Ishikawa (cell line): ENCODE data around the gene KRTAP12-2.
A peak's percentile ranks its signal among the peaks of the same experiment; 100 is the strongest.

Experiments used
- CEBPB ChIP-seq: IDR thresholded peaks from 2 replicates; pipeline ENCODE4 v1.6.1; 2012
- CREB1 ChIP-seq: IDR thresholded peaks from 2 replicates; pipeline ENCODE4 v1.6.1; 2012; ENCODE audit warnings: low read depth
- EGR1 ChIP-seq: IDR thresholded peaks from 2 replicates; pipeline ENCODE4 v1.6.1; 2012
- EP300 ChIP-seq: IDR thresholded peaks from 2 replicates; pipeline ENCODE4 v1.6.1; 2012; ENCODE audit warnings: borderline replicate concordance
- FOXM1 ChIP-seq: IDR thresholded peaks from 2 replicates; pipeline ENCODE4 v1.6.1; 2012; ENCODE audit warnings: low read depth, borderline replicate concordance
- MAX ChIP-seq: IDR thresholded peaks from 2 replicates; pipeline ENCODE4 v1.6.1; 2012
- NFIC ChIP-seq: IDR thresholded peaks from 2 replicates; pipeline ENCODE4 v1.6.1; 2012
- RAD21 ChIP-seq: IDR thresholded peaks from 2 replicates; pipeline ENCODE4 v1.6.1; 2012; ENCODE audit warnings: low read depth
- REST ChIP-seq: IDR thresholded peaks from 2 replicates; pipeline ENCODE4 v1.6.1; 2012; ENCODE audit warnings: low read depth, mild to moderate bottlenecking
- TAF1 ChIP-seq: IDR thresholded peaks from 2 replicates; pipeline ENCODE4 v1.6.1; 2012; ENCODE audit warnings: low read depth, mild to moderate bottlenecking
- TCF12 ChIP-seq: IDR thresholded peaks from 2 replicates; pipeline ENCODE4 v1.6.1; 2012; ENCODE audit warnings: low read depth
- TEAD4 ChIP-seq: IDR thresholded peaks from 2 replicates; pipeline ENCODE4 v1.6.1; 2012
- USF1 ChIP-seq: IDR thresholded peaks from 2 replicates; pipeline ENCODE4 v1.6.1; 2012
- YY1 ChIP-seq: IDR thresholded peaks from 2 replicates; pipeline ENCODE4 v1.6.1; 2012; ENCODE audit warnings: low read depth
- ZBTB7A ChIP-seq: IDR thresholded peaks from 2 replicates; pipeline ENCODE4 v1.6.1; 2012; ENCODE audit warnings: low read depth

The KRTAP12-2 gene

GRCh38 chr21:44653123-44653522 is 13.6 kb downstream of the KRTAP12-2 start:
- TF ChIP-seq MAX, result peak; percentile 75
- TF ChIP-seq USF1, result no peak

GRCh38 chr21:44650973-44651675 is 15.6 kb downstream of the KRTAP12-2 start:
- no peak for TF ChIP-seq FOXM1
- no peak for TF ChIP-seq EP300
- no peak for TF ChIP-seq REST
- no peak for TF ChIP-seq ZBTB7A
- no peak for TF ChIP-seq CREB1
- TF ChIP-seq NFIC, result no peak
- TF ChIP-seq TEAD4, result no peak
- no peak for TF ChIP-seq TAF1
- no peak for TF ChIP-seq RAD21
- no peak for TF ChIP-seq EGR1
- TF ChIP-seq MAX, result no peak
- TF ChIP-seq CEBPB, result no peak

GRCh38 chr21:44650265-44650972 is 16.3 kb downstream of the KRTAP12-2 start:
- no peak for TF ChIP-seq YY1
- 0 out of 2 replicates have a peak, but pooled peaks have one; percentile 13 for TF ChIP-seq USF1
- no peak for TF ChIP-seq EP300
- TF ChIP-seq REST, result no peak

- TF ChIP-seq ZBTB7A, result no peak
- no peak for TF ChIP-seq MAX
- no peak for TF ChIP-seq TAF1
- no peak for TF ChIP-seq YY1
- no peak for TF ChIP-seq CREB1
- no peak for TF ChIP-seq TCF12
- no peak for TF ChIP-seq TEAD4
- TF ChIP-seq CEBPB, result no peak
- TF ChIP-seq USF1, result no peak
- TF ChIP-seq NFIC, result no peak
- no peak for TF ChIP-seq RAD21
Measured at GRCh38 chr21:44649521-44650100, 17.1 kb downstream of the KRTAP12-2 start.

- no peak for TF ChIP-seq MAX
- TF ChIP-seq NFIC, result no peak
- no peak for TF ChIP-seq YY1
- TF ChIP-seq FOXM1, result no peak
- no peak for TF ChIP-seq USF1
- no peak for TF ChIP-seq ZBTB7A
- no peak for TF ChIP-seq CEBPB
- TF ChIP-seq TEAD4, result no peak
- no peak for TF ChIP-seq EGR1
- TF ChIP-seq EP300, result no peak
Measured at GRCh38 chr21:44648557-44649311, 18.0 kb downstream of the KRTAP12-2 start.
